Activated gamma-delta T cell treated with anti-CD3 and anti-CD28 coated beads, Interleukin-2, amount 50 U/mL, for 16 hours (primary cell): ENCODE data around the gene ZSCAN16.

Experiments
- DNase-seq: peaks from one replicate; pipeline ENCODE4 v3.0.0-alpha.2; 2020; ENCODE audit warnings: low read depth

Gene ZSCAN16

DNA sequence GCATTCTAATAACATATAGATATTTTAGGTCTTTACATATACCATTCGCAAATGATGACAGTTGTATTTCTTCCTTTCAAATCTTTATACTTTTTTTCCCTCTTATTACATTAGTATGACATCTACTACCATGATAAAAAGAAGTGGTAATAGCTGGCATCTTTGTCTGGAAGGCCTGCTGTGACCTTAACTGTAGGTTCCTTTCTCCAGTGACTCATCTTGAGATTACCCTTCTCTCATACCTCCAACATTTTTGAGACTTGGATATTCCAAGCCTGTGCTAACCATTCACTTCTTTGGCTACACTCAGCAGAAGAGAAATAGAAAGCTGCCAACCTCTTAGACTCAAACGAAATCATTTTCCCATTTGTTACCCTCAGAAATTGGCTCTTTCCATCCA lies 47.6 kb downstream of the ZSCAN16 start:
- no peak for DNase-seq

DNA sequence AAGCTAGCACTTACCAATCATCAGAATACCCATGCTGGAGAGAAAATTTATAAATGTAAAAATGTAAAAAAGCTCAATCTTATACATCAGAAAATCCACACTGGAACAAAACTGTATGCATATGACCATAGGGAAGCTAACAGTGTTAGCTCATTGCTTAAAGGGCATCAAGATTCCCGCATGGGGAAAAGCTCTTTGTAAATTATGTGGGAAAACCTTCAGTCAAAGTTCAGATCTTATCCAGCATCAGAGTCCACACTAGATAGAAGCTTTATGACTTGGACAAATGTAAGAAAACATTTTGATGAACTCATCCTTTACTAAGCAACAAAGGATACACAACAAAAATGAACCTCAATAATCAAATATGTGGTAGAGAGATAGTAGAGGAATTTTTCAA lies 52.0 kb downstream of the ZSCAN16 start:
- no peak for DNase-seq
